ENCODE measurements around the gene ADAMTS14.

- TF ChIP-seq POLR2A (IDR thresholded peaks at IDR 0.05; ENCODE audit: low read depth, low read length) (no peak), POLR2AphosphoS5 (IDR thresholded peaks at IDR 0.05; ENCODE audit: low read depth, low read length) (no peak), TAF1 (IDR thresholded peaks at IDR 0.05; ENCODE audit: low read depth, low read length) (no peak)
Measured at GRCh38 chr10:70782746-70783680, 110.7 kb downstream of the ADAMTS14 start.

Data from GM12891 (cell line).